H1 (cell line): ENCODE measurements around the gene USP49. TPM values are rescaled to one million over a fixed set of nuclear protein-coding genes. Genes with fewer than 3 reads are reported as not detected.

Experiments
- CTCF ChIA-PET: fragments of 300-600 bp; sonication (Branson Sonifier 250); formaldehyde crosslinking; loops from one replicate; lab custom pipeline; 2021; ENCODE audit not compliant: partially characterized antibody; lab: Charles Lee
- POLR2A ChIA-PET: fragments of 300-600 bp; sonication (Branson Sonifier 250); formaldehyde crosslinking; loops from one replicate; lab custom pipeline; 2021; ENCODE audit warnings: inconsistent platforms; ENCODE audit not compliant: partially characterized antibody; lab: Charles Lee
- DNase-seq, 2 experiments: peaks; one replicate each; pipeline versions ENCODE4 v3.0.0 to v3.0.0-alpha.2; 2010 to 2022; ENCODE audit warnings: low spot score in 2 of 2, low read depth in 1 of 2, mixed read lengths in 1 of 2
- FAIRE-seq: peaks from 2 replicates; lab custom pipeline; 2011; peaks lifted over from hg19 to GRCh38; lab: Jason Lieb, UNC
- H2AFZ ChIP-seq: 2 replicates; pipeline ENCODE4 v1.8.1; 2012; ENCODE audit warnings: low read length, inconsistent platforms
- H2AK5ac ChIP-seq: 2 replicates; pipeline ENCODE4 v1.6.1; 2013; ENCODE audit warnings: low read depth, low read length
- H2BK120ac ChIP-seq: replicated peaks from 2 replicates; pipeline ENCODE3; 2013; ENCODE audit warnings: low read depth, low read length, inconsistent platforms
- H2BK12ac ChIP-seq: 2 replicates; pipeline ENCODE4 v1.6.1; 2013; ENCODE audit warnings: low read depth, low read length
- H2BK15ac ChIP-seq: 2 replicates; pipeline ENCODE4 v1.6.1; 2013; ENCODE audit warnings: low read length
- H2BK20ac ChIP-seq: 2 replicates; pipeline ENCODE4 v1.6.1; 2013; ENCODE audit warnings: low read length
- H2BK5ac ChIP-seq: 2 replicates; pipeline ENCODE4 v1.6.1; 2013; ENCODE audit warnings: low read depth, low read length
- H3K14ac ChIP-seq: 2 replicates; pipeline ENCODE4 v1.6.1; 2013; ENCODE audit warnings: inconsistent platforms; ENCODE audit not compliant: insufficient read length
- H3K18ac ChIP-seq: 2 replicates; pipeline ENCODE4 v1.6.1; 2013; ENCODE audit warnings: low read length; ENCODE audit errors: extremely low read depth
- H3K23ac ChIP-seq: 2 replicates; pipeline ENCODE4 v1.6.1; 2013; ENCODE audit warnings: inconsistent platforms; ENCODE audit not compliant: insufficient read length
- H3K23me2 ChIP-seq: 2 replicates; pipeline ENCODE4 v1.6.1; 2013; ENCODE audit warnings: low read depth, low read length
- H3K27ac ChIP-seq: 2 replicates; pipeline ENCODE4 v1.6.1; 2011; ENCODE audit warnings: low read depth, low read length, inconsistent platforms
- H3K27me3 ChIP-seq, 4 experiments: replicated peaks in 1 of 4; 1 replicate in 1 of 4; 2 replicates in 3 of 4; pipeline versions ENCODE4 v1.6.1 to v1.8.1; 2011 to 2013; ENCODE audit warnings: low read length in 3 of 4, mild to moderate bottlenecking in 3 of 4, inconsistent platforms in 2 of 4, mixed read lengths in 2 of 4, moderate library complexity in 1 of 4; ENCODE audit not compliant: control insufficient read depth in 3 of 4, insufficient read depth in 3 of 4; ENCODE audit errors: extremely low read depth in 1 of 4
- H3K36me3 ChIP-seq, 4 experiments: 2 replicates each; pipeline versions ENCODE4 v1.6.1 to v1.8.1; 2011 to 2013; ENCODE audit warnings: mild to moderate bottlenecking in 4 of 4, low read length in 3 of 4, moderate library complexity in 2 of 4, control low read depth in 1 of 4, inconsistent platforms in 1 of 4; ENCODE audit not compliant: insufficient read depth in 4 of 4, control insufficient read depth in 2 of 4
- H3K4ac ChIP-seq: replicated peaks from 2 replicates; pipeline ENCODE3; 2013; ENCODE audit warnings: low read length, low read depth, mixed read lengths, inconsistent platforms; ENCODE audit not compliant: insufficient read length
- H3K4me1 ChIP-seq, 4 experiments: replicated peaks in 1 of 4; 1 replicate in 1 of 4; 2 replicates in 3 of 4; pipeline versions ENCODE4 v1.6.1 to v1.8.1; 2011 to 2013; ENCODE audit warnings: low read length in 3 of 4, inconsistent platforms in 2 of 4, mixed read lengths in 1 of 4; ENCODE audit not compliant: insufficient read depth in 4 of 4, control insufficient read depth in 3 of 4
- H3K4me2 ChIP-seq, 2 experiments: 2 replicates each; pipeline versions ENCODE4 v1.6.1 to v1.8.1; 2011 to 2013; ENCODE audit warnings: low read depth in 2 of 2, low read length in 2 of 2, control low read depth in 1 of 2, inconsistent platforms in 1 of 2, mild to moderate bottlenecking in 1 of 2; ENCODE audit not compliant: insufficient read depth in 1 of 2
- H3K4me3 ChIP-seq, 4 experiments: fragments of 200-600, 300-600 bp in 1 of 4; sonication (generic), shearing (Covaris generic), sonication (Bioruptor Twin) in 1 of 4; 2 replicates each; pipeline versions ENCODE4 v1.5.1 to v1.8.1; 2011 to 2016; ENCODE audit warnings: low read length in 4 of 4, low read depth in 3 of 4, control low read depth in 2 of 4, inconsistent platforms in 2 of 4, mild to moderate bottlenecking in 2 of 4, mixed read lengths in 1 of 4, moderate library complexity in 1 of 4; ENCODE audit not compliant: insufficient read depth in 2 of 4; ENCODE audit errors: extremely low read depth in 1 of 4
- H3K56ac ChIP-seq: replicated peaks from 2 replicates; pipeline ENCODE3; 2013; ENCODE audit warnings: low read depth, mild to moderate bottlenecking, mixed read lengths, low read length, inconsistent platforms; ENCODE audit not compliant: insufficient read length
- H3K79me1 ChIP-seq: 2 replicates; pipeline ENCODE4 v1.6.1; 2013; ENCODE audit warnings: low read depth, low read length, control low read depth
- H3K79me2 ChIP-seq, 2 experiments: 2 replicates each; pipeline versions ENCODE4 v1.6.1 to v1.8.1; 2012 to 2013; ENCODE audit warnings: low read length in 2 of 2, mild to moderate bottlenecking in 2 of 2, inconsistent platforms in 1 of 2; ENCODE audit not compliant: insufficient read depth in 2 of 2, control insufficient read depth in 1 of 2
- H3K9ac ChIP-seq, 4 experiments: replicated peaks in 1 of 4; 1 replicate in 1 of 4; 2 replicates in 3 of 4; pipeline versions ENCODE4 v1.6.1 to v1.8.1; 2011 to 2013; ENCODE audit warnings: low read depth in 3 of 4, low read length in 3 of 4, control low read depth in 2 of 4, mild to moderate bottlenecking in 2 of 4, moderate library complexity in 2 of 4, inconsistent platforms in 1 of 4; ENCODE audit errors: extremely low read depth in 1 of 4
- H3K9me3 ChIP-seq, 2 experiments: 2 replicates each; pipeline versions ENCODE4 v1.6.1 to v1.8.1; 2012 to 2013; ENCODE audit warnings: mild to moderate bottlenecking in 2 of 2, moderate library complexity in 2 of 2, control low read depth in 1 of 2, inconsistent platforms in 1 of 2, low read depth in 1 of 2, low read length in 1 of 2, mixed read lengths in 1 of 2; ENCODE audit not compliant: insufficient read depth in 2 of 2
- H4K20me1 ChIP-seq, 2 experiments: replicated peaks in 1 of 2; 2 replicates each; pipeline versions ENCODE3 to v1.8.1; 2011 to 2013; ENCODE audit warnings: inconsistent platforms in 2 of 2, low read length in 2 of 2, mild to moderate bottlenecking in 1 of 2; ENCODE audit not compliant: insufficient read depth in 2 of 2, control insufficient read depth in 1 of 2
- H4K5ac ChIP-seq: 2 replicates; pipeline ENCODE4 v1.6.1; 2013; ENCODE audit warnings: low read length, low read depth, mixed read lengths, inconsistent platforms; ENCODE audit not compliant: insufficient read length
- H4K8ac ChIP-seq: 2 replicates; pipeline ENCODE4 v1.8.0; 2013; ENCODE audit warnings: mild to moderate bottlenecking, moderate library complexity, low read length, inconsistent platforms; ENCODE audit not compliant: insufficient read depth; ENCODE audit errors: extremely low read depth
- H4K91ac ChIP-seq: replicated peaks from 2 replicates; pipeline ENCODE3; 2013; ENCODE audit warnings: low read length, mixed read lengths, inconsistent platforms; ENCODE audit not compliant: insufficient read length
- CEBPB ChIP-seq: IDR thresholded peaks from 2 replicates; pipeline ENCODE4 v1.6.1; 2012; ENCODE audit warnings: low read depth, low read length
- CTCF ChIP-seq, 3 experiments: IDR thresholded peaks; 1 replicate in 2 of 3; 2 replicates in 1 of 3; pipeline versions ENCODE4 v1.5.1 to v1.6.1; 2011; ENCODE audit warnings: low read length in 3 of 3, mild to moderate bottlenecking in 3 of 3, inconsistent platforms in 2 of 3, low read depth in 1 of 3, moderate library complexity in 1 of 3; ENCODE audit not compliant: insufficient read depth in 1 of 3; ENCODE audit errors: control extremely low read depth in 1 of 3
- WGBS, 2 experiments: shearing (Covaris generic) in 1 of 2; methylation state at CpG; one replicate each; pipeline versions ENCODE4 v1.1.6 to v1.1.7; 2013 to 2015; ENCODE audit warnings: low lambda C conversion rate in 2 of 2, mixed read lengths in 2 of 2, inconsistent platforms in 1 of 2, low coverage in 1 of 2, missing lambda C conversion rate in 1 of 2; ENCODE audit not compliant: insufficient replicate concordance in 2 of 2, insufficient coverage in 1 of 2, insufficient read length in 1 of 2; ENCODE audit errors: extremely low coverage in 1 of 2, missing lambda C conversion rate in 1 of 2; 5-methylcytosine and 5-hydroxymethylcytosine counted together
- polyA plus RNA-seq, 7 experiments: library from polyadenylated mRNA; depleted of rRNA in 3 of 7; stranded (reverse) in 5 of 7; unstranded in 2 of 7; fragments of >200 nt in 5 of 7; fragments of 200-250 nt in 2 of 7; gene quantifications; 1 replicate in 5 of 7; 2 replicates in 1 of 7; 4 replicates in 1 of 7; pipeline versions ENCODE4 v1.2.1 to v1.2.3, GENCODE V29; 2011 to 2013; ENCODE audit warnings: missing spikeins in 2 of 7, mixed read lengths in 2 of 7
- total RNA-seq: library from RNA; stranded (reverse); fragmentation: NEBNext Ultra II Directional; extraction: Animal tissue kit (Norgen Biotek cat#: 25700); gene quantifications from 2 replicates; pipeline ENCODE4 v1.2.1, GENCODE V29; 2021

USP49 gene
- total and polyA plus RNA-seq, 2 of the 8 experiments (the other 6 are each of a cell fraction or from before 2014, with no cell fraction given), result 6.9 to 24.4 TPM

GRCh38 chr6:41747256-41748101, 147.7 kb downstream of the USP49 start, which contains the start of gene PGC:
PGC (minus strand) TSS chr6:41747397; CDS start chr6:41747334, 63 bp downstream.
- Histone ChIP-seq H3K27ac (no peak within 1 kb of the TSS), H3K18ac (no peak within 1 kb of the TSS), H3K27me3 (no peaks in the 10 kb centered on the region), H3K4ac (no peak within 1 kb of the TSS), H3K9ac (no peak within 1 kb of the TSS), H2BK12ac (no peak within 1 kb of the TSS), H3K56ac (no peak within 1 kb of the TSS), H3K23ac (no peak within 1 kb of the TSS), H4K91ac (no peak within 1 kb of the TSS), H3K36me3 (no peaks in the 10 kb centered on the region), H3K79me1 (no peaks in the 10 kb centered on the region), H3K14ac (no peak within 1 kb of the TSS), H4K8ac (no peak within 1 kb of the TSS; the same call in 1 of the 2 replicates), H2BK20ac (no peak within 1 kb of the TSS), H4K5ac (no peak within 1 kb of the TSS), H3K23me2 (no peaks in the 10 kb centered on the region), H2BK15ac (no peak within 1 kb of the TSS), H3K4me2 (no peak within 1 kb of the TSS), H4K20me1 (no peaks in the 10 kb centered on the region), H3K4me1 (peaks cover 0 to 3% (median 0%) of the 10 kb centered on the region in 4 experiments; a peak in 2 of 7 replicates), H3K9me3 (no peaks in the 10 kb centered on the region), H2BK5ac (no peak within 1 kb of the TSS), H3K4me3 (no peak within 1 kb of the TSS), H2AFZ (no peak within 1 kb of the TSS), H3K79me2 (no peaks in the 10 kb centered on the region), H2AK5ac (no peak within 1 kb of the TSS), H2BK120ac (no peak within 1 kb of the TSS)
- TF ChIP-seq CEBPB (peak; percentile 39; the same call in 1 of the 2 replicates), CTCF (IDR thresholded peaks at IDR 0.05; ENCODE audit: control extremely low read depth in 1 of 3, insufficient read depth in 1 of 3, low read depth in 1 of 3, low read length in 3 of 3) (no peak)
- WGBS, 2 experiments, result 93% methylated on average over 15 of the region's 15 CpGs; no CpG with 5 or more reads in 1 of the 2 experiments
- DNase-seq (no peak), FAIRE-seq (no peak)
- ChIA-PET CTCF (interaction anchor here (1.0 to 4.4 kb wide), 5 partner anchors 9 to 42 kb away, joined by 3 to 21 read pairs (median 3); no protein-coding TSS in a partner anchor), POLR2A (no interaction called here)
